CD14-positive monocyte (primary cell): ENCODE results near the gene DENND11. TPM values are rescaled to one million over a fixed set of nuclear protein-coding genes. Genes with fewer than 3 reads are reported as not detected.

Source experiments
- DNase-seq, 3 donors: peaks; one replicate each; pipeline ENCODE4 v3.0.0-alpha.2; 2011 to 2022
- H2AFZ ChIP-seq: 2 replicates; pipeline ENCODE4 v1.6.0; 2012; ENCODE audit warnings: mild to moderate bottlenecking, low read depth, low read length, inconsistent platforms; ENCODE audit not compliant: insufficient read depth, poor library complexity, severe bottlenecking
- H3K27ac ChIP-seq, 2 donors: 1 replicate in 1 of 2; 2 replicates in 1 of 2; pipeline ENCODE4 v1.5.1; 2012 to 2013; ENCODE audit warnings: low read length in 2 of 2, control low read depth in 1 of 2, inconsistent platforms in 1 of 2, low read depth in 1 of 2, mild to moderate bottlenecking in 1 of 2
- H3K27me3 ChIP-seq, 2 donors: one replicate each; pipeline versions ENCODE4 v1.6.0 to v1.6.1; 2011 to 2013; ENCODE audit warnings: low read length in 2 of 2; ENCODE audit not compliant: control insufficient read depth in 2 of 2, insufficient read depth in 2 of 2
- H3K36me3 ChIP-seq, 2 donors: replicated peaks in 1 of 2; 1 replicate in 1 of 2; 2 replicates in 1 of 2; pipeline versions ENCODE4 v1.5.1 to v1.6.1; 2012 to 2013; ENCODE audit warnings: low read length in 2 of 2, control low read depth in 1 of 2, inconsistent platforms in 1 of 2, mild to moderate bottlenecking in 1 of 2; ENCODE audit not compliant: insufficient read depth in 2 of 2, control insufficient read depth in 1 of 2
- H3K4me1 ChIP-seq, 2 donors: 1 replicate in 1 of 2; 2 replicates in 1 of 2; pipeline versions ENCODE4 v1.5.1 to v1.6.1; 2012 to 2013; ENCODE audit warnings: low read length in 2 of 2, control low read depth in 1 of 2, inconsistent platforms in 1 of 2, mild to moderate bottlenecking in 1 of 2, moderate library complexity in 1 of 2; ENCODE audit not compliant: insufficient read depth in 2 of 2, control insufficient read depth in 1 of 2
- H3K4me2 ChIP-seq: replicated peaks from 2 replicates; pipeline ENCODE3; 2012; ENCODE audit warnings: low read length, moderate library complexity, mild to moderate bottlenecking; ENCODE audit not compliant: poor library complexity, severe bottlenecking; ENCODE audit errors: extremely low read depth
- H3K4me3 ChIP-seq, 3 experiments: fragments of 200-600 bp in 1 of 3; sonication (generic) in 1 of 3; replicated peaks in 1 of 3; 1 replicate in 2 of 3; 2 replicates in 1 of 3; pipeline ENCODE4 v1.5.1; 2011 to 2013; ENCODE audit warnings: low read length in 3 of 3, mild to moderate bottlenecking in 3 of 3, control low read depth in 2 of 3, low read depth in 2 of 3, inconsistent platforms in 1 of 3, moderate library complexity in 1 of 3
- H3K79me2 ChIP-seq: 2 replicates; pipeline ENCODE4 v1.6.0; 2012; ENCODE audit warnings: mild to moderate bottlenecking, control low read depth, inconsistent platforms, low read length, moderate library complexity; ENCODE audit not compliant: insufficient read depth
- H3K9ac ChIP-seq: 2 replicates; pipeline ENCODE4 v1.6.0; 2017; ENCODE audit warnings: low read length, mild to moderate bottlenecking; ENCODE audit not compliant: insufficient read depth, poor library complexity, severe bottlenecking
- H3K9me3 ChIP-seq, 2 donors: replicated peaks in 1 of 2; 1 replicate in 1 of 2; 2 replicates in 1 of 2; pipeline versions ENCODE4 v1.5.1 to v1.6.1; 2012 to 2013; ENCODE audit warnings: low read length in 2 of 2, control low read depth in 1 of 2; ENCODE audit not compliant: control insufficient read depth in 1 of 2, insufficient read depth in 1 of 2
- H4K20me1 ChIP-seq: 2 replicates; pipeline ENCODE4 v1.6.0; 2012; ENCODE audit warnings: mild to moderate bottlenecking, low read length, control low read depth, moderate library complexity; ENCODE audit not compliant: insufficient read depth
- H3K27ac Mint-ChIP-seq, 7 donors: one replicate each; pipeline ENCODE4 v1.8.0; 2020; ENCODE audit warnings: mild to moderate bottlenecking in 7 of 7, mixed read lengths in 7 of 7, moderate library complexity in 6 of 7, inconsistent platforms in 2 of 7
- H3K27me3 Mint-ChIP-seq, 3 donors: one replicate each; pipeline ENCODE4 v1.8.0; 2021 to 2022; ENCODE audit warnings: low read depth in 3 of 3, mild to moderate bottlenecking in 3 of 3, mixed read lengths in 3 of 3, moderate library complexity in 3 of 3, inconsistent platforms in 1 of 3
- H3K36me3 Mint-ChIP-seq, 2 donors: one replicate each; pipeline ENCODE4 v1.8.0; 2020; ENCODE audit warnings: mixed read lengths in 2 of 2, inconsistent platforms in 1 of 2, mild to moderate bottlenecking in 1 of 2
- H3K4me1 Mint-ChIP-seq: one replicate; pipeline ENCODE4 v1.8.0; 2020; ENCODE audit warnings: mild to moderate bottlenecking, mixed read lengths
- H3K4me3 Mint-ChIP-seq, 2 donors: one replicate each; pipeline ENCODE4 v1.8.0; 2020; ENCODE audit warnings: mild to moderate bottlenecking in 2 of 2, mixed read lengths in 2 of 2, moderate library complexity in 1 of 2
- H3K9me3 Mint-ChIP-seq, 7 donors: one replicate each; pipeline ENCODE4 v1.8.0; 2020 to 2022; ENCODE audit warnings: mixed read lengths in 7 of 7, mild to moderate bottlenecking in 6 of 7, moderate library complexity in 6 of 7, inconsistent platforms in 2 of 7
- CTCF ChIP-seq: fragments of 200-600 bp; IDR thresholded peaks from one replicate; pipeline ENCODE4 v1.8.0; 2022; ENCODE audit warnings: antibody characterized with exemption, mild to moderate bottlenecking
- WGBS: methylation state at CpG from one replicate; pipeline ENCODE4 v1.1.5; 2013; ENCODE audit warnings: missing lambda C conversion rate; ENCODE audit not compliant: insufficient coverage; 5-methylcytosine and 5-hydroxymethylcytosine counted together
- intact Hi-C, 2 donors: fragments of 100-400 bp; cut with micrococcal nuclease; formaldehyde crosslinking; loops; one replicate each; pipeline versions ENCODE4 v1.15.0 to v1.15.1; 2023
- polyA plus RNA-seq, 3 donors: library from polyadenylated mRNA; depleted of rRNA in 1 of 3; unstranded in 2 of 3; stranded (reverse) in 1 of 3; fragments of 300-500 nt in 2 of 3; fragments of >200 nt in 1 of 3; fragmentation: Illumina TruSeq in 2 of 3; gene quantifications; 1 replicate in 2 of 3; 2 replicates in 1 of 3; pipeline ENCODE4 v1.2.3, GENCODE V29; 2012 to 2021

The DENND11 gene
- polyA plus RNA-seq, 3 donors = 1.4 to 4.7 (median 1.9) TPM

DNA sequence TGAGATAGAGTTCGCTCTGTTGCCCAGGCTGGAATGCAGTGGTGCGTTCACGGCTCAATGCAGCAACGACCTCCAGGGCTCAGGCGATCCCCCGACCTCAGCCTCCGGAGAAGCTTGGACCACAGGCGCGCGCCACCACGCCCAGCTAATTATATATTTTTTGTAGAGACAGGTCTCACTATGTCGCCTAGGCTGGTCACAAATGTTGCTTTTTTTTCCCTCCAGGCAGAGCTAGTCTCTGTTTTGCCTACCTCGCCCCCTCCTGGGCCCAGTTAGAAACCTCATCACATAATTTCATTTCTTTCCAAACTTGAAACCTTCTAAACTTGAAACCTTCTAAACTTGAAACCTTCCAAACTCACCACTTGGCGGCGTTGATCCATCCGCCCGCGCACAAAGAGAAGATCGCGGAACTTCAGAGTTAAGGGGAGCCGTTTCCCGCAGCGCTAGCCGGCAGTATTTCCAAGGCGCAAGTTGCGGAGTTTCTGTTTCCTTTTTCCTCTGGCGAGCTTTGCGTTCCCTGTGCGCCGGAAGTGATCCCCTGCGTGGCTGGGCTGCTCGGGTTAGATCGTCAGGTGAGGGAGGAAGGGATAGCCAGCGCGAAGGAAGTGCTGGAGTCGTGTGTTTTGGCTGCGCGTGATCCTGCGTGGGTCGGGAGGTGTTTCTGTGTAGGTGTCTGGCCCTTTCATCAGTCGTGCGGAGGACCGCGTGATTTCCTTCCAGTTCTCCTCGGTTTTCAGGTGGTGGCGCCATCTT is 36.0 kb upstream of the DENND11 start, which contains the start of gene SSBP1:
SSBP1 (plus strand) TSS at position 523 of the 756 bp plus-strand sequence. CDS start 809 bp downstream, outside the sequence.
- peak; percentile 93 to 94 (median 93) for DNase-seq
- H3K9ac ChIP-seq = peak within 1 kb of the TSS; percentile 87
- H3K27ac ChIP-seq = peak within 1 kb of the TSS; percentile 80 to 96
- H3K9me3 ChIP-seq = no peaks in the 10 kb centered on the region
- Mint-ChIP-seq H3K36me3 (peaks cover 25 to 28% of the 10 kb centered on the region in 2 donors), H3K4me1 (peaks cover 22% of the 10 kb centered on the region), H3K27ac (peak within 1 kb of the TSS; percentile 97 to 100 (median 99)), H3K9me3 (peaks cover 0 to 2% (median 0%) of the 10 kb centered on the region in 7 donors), H3K27me3 (no peaks in the 10 kb centered on the region), H3K4me3 (peak within 1 kb of the TSS; percentile 96 to 99)
- peaks cover 32% of the 10 kb centered on the region for H3K79me2 ChIP-seq
- peak within 1 kb of the TSS; percentile 96 for H2AFZ ChIP-seq
- H4K20me1 ChIP-seq = no peaks in the 10 kb centered on the region
- H3K4me1 ChIP-seq = peaks cover 15 to 19% of the 10 kb centered on the region in 2 donors
- 0% methylated on average over 36 of the region's 46 CpGs for WGBS
- no peaks in the 10 kb centered on the region for H3K27me3 ChIP-seq
- peaks cover 26 to 30% of the 10 kb centered on the region in 2 donors for H3K36me3 ChIP-seq
- TF ChIP-seq CTCF = peak; percentile 87
- intact Hi-C loops = loop anchor here in 1 of 2 donors (10.0 kb wide), 1 partner anchor 83 kb away; no protein-coding TSS in a partner anchor
- H3K4me3 ChIP-seq = peak within 1 kb of the TSS; percentile 77 to 96 (median 86)
- peak within 1 kb of the TSS; percentile 88 for H3K4me2 ChIP-seq

DNA sequence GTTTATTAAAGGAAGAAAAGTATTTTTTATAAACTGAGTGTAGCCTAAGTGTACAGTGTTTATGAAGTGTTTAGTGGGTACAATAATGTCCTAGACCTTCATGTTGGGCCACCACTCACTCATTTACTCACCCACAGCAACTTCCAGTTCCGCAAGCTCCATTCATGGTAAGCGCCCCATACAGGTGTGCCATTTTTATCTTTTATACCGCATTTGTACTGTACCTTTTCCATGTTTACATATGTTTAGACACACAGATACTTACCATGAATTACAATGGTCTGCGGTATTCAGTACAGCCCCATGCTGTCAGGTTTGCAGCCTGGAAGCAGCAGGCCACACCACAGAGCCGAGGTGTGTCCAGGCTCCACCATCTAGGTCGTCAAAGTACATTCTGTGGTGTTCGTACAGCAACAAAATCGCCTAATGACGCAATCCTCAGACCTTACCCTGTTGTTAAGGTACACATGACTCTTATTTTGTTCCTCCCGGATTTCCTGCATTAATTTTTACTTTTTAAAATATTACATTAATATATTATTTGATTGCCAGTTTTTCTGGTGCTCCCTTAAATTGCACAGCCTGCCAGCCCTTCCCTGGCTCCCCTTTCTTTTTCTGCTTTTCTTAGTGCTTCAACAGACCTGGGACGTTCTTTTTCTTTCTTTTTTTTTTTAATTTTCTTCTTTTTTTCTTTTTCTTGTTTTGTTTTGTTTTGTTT is 35.3 kb upstream of the DENND11 start:
- Mint-ChIP-seq H3K4me1 (peaks cover 22% of the 10 kb centered on the region), H3K36me3 (peaks cover 18 to 22% of the 10 kb centered on the region in 2 donors), H3K4me3 (peak overlapping the region; percentile 96 to 99), H3K27ac (peak overlapping the region; percentile 97 to 100 (median 99)), H3K27me3 (no peaks in the 10 kb centered on the region), H3K9me3 (peaks cover 0 to 2% (median 0%) of the 10 kb centered on the region in 7 donors)
- peak in 2 of 3 donors; percentile 10 to 15 for DNase-seq
- Histone ChIP-seq H3K4me1 (peaks cover 15 to 19% of the 10 kb centered on the region in 2 donors), H2AFZ (peak overlapping the region; percentile 96), H4K20me1 (no peaks in the 10 kb centered on the region), H3K9ac (peak overlapping the region; percentile 87), H3K27me3 (no peaks in the 10 kb centered on the region), H3K27ac (peak overlapping the region; percentile 80 to 96), H3K4me2 (peak overlapping the region; percentile 88), H3K9me3 (no peaks in the 10 kb centered on the region), H3K4me3 (peak overlapping the region; percentile 77 to 96 (median 86)), H3K79me2 (peaks cover 32% of the 10 kb centered on the region), H3K36me3 (peaks cover 19 to 23% of the 10 kb centered on the region in 2 donors)
- TF ChIP-seq CTCF = no peak
- intact Hi-C loops = loop anchor here in 1 of 2 donors (10.0 kb wide), 1 partner anchor 82 kb away; no protein-coding TSS in a partner anchor
- WGBS = 55% methylated on average over 6 of the region's 11 CpGs
